A673 (cell line): Measurements from ENCODE around the gene ACSF3. TPM values are rescaled to one million over a fixed set of nuclear protein-coding genes. Genes with fewer than 3 reads are reported as not detected.
"Not testable (repeated sequence)": the region's sequence is repeated elsewhere in the genome, so short reads cannot be mapped to it uniquely, and the experiment has no call there.

Experiments used
- BruUV-seq: library from RNA; stranded (reverse); fragments of 400-500 nt; replicated peaks from 2 replicates; lab custom pipeline; 2021; lab: Mats Ljungman, UMichigan
- CTCF ChIA-PET: fragments of 300-600 bp; sonication (Branson Sonifier 250); formaldehyde crosslinking; loops from one replicate; lab custom pipeline; 2022; ENCODE audit warnings: antibody characterized with exemption; lab: Charles Lee
- POLR2A ChIA-PET: fragments of 300-600 bp; sonication (Branson Sonifier 250); formaldehyde crosslinking; loops from one replicate; lab custom pipeline; 2022; ENCODE audit warnings: antibody characterized with exemption; ENCODE audit not compliant: low non-redundant PET; lab: Charles Lee
- DNase-seq: peaks from one replicate; pipeline ENCODE4 v3.0.0-alpha.2; 2015; ENCODE audit warnings: low spot score
- H3K27ac ChIP-seq: fragments of 200-600 bp; sonication (generic); 2 replicates; pipeline ENCODE4 v1.5.1; 2016; ENCODE audit warnings: mixed run types, low read depth, mild to moderate bottlenecking, mixed read lengths, antibody characterized with exemption, low read length; ENCODE audit not compliant: poor library complexity, severe bottlenecking
- H3K27me3 ChIP-seq: fragments of 200-600 bp; sonication (generic); replicated peaks from 2 replicates; pipeline ENCODE4 v1.6.1; 2017; ENCODE audit warnings: mixed run types, low read depth, mild to moderate bottlenecking, mixed read lengths, antibody characterized with exemption, low read length; ENCODE audit not compliant: insufficient read depth, poor library complexity
- H3K36me3 ChIP-seq: fragments of 200-600 bp; sonication (generic); 2 replicates; pipeline ENCODE4 v1.6.1; 2016; ENCODE audit warnings: mixed run types, mild to moderate bottlenecking, mixed read lengths, antibody characterized with exemption, low read length; ENCODE audit not compliant: insufficient read depth, poor library complexity, severe bottlenecking
- H3K4me1 ChIP-seq: fragments of 200-600 bp; sonication (generic); 2 replicates; pipeline ENCODE4 v1.6.1; 2017; ENCODE audit warnings: mixed run types, mild to moderate bottlenecking, mixed read lengths, antibody characterized with exemption, low read length; ENCODE audit not compliant: insufficient read depth, poor library complexity, severe bottlenecking
- H3K4me3 ChIP-seq: fragments of 200-600 bp; sonication (generic); 2 replicates; pipeline ENCODE4 v1.5.1; 2016; ENCODE audit warnings: low read depth, mixed run types, mild to moderate bottlenecking, mixed read lengths, low read length; ENCODE audit not compliant: poor library complexity, severe bottlenecking
- H3K9me3 ChIP-seq: fragments of 200-600 bp; sonication (generic); 2 replicates; pipeline ENCODE4 v1.6.1; 2016; ENCODE audit warnings: mixed run types, low read depth, mild to moderate bottlenecking, mixed read lengths, antibody characterized with exemption, low read length; ENCODE audit not compliant: poor library complexity, severe bottlenecking
- CTCF ChIP-seq: fragments of 300-800, 200-600 bp; sonication (generic); conservative IDR thresholded peaks from 2 replicates; pipeline ENCODE4 v1.5.1; 2017; ENCODE audit warnings: low read depth, mild to moderate bottlenecking, antibody characterized with exemption, low read length, moderate library complexity, mixed read lengths
- EZH2 ChIP-seq: fragments of 200-600 bp; sonication (generic); IDR thresholded peaks from 2 replicates; pipeline ENCODE4 v1.6.1; 2017; ENCODE audit warnings: borderline replicate concordance, low read depth, mild to moderate bottlenecking, mixed read lengths, antibody characterized with exemption, low read length; ENCODE audit not compliant: poor library complexity, severe bottlenecking
- intact Hi-C: fragments of 100-400 bp; cut with micrococcal nuclease; formaldehyde crosslinking; loops from one replicate; pipeline ENCODE4 v1.10.0; 2022; ENCODE audit not compliant: unreplicated experiment
- total RNA-seq: library from RNA; stranded (reverse); gene quantifications from 2 replicates; pipeline ENCODE4 v1.2.3, GENCODE V29; 2021

The ACSF3 gene
- total RNA-seq, 1 experiment from 2014 or later, result 27.7 TPM

GRCh38 chr16:89067677-89068443 is 25.8 kb upstream of the ACSF3 start:
- H3K4me3 ChIP-seq, result no peak overlapping the region
- H3K27me3 ChIP-seq, result no peaks in the 10 kb centered on the region
- ChIA-PET POLR2A (no interaction called here), CTCF (no interaction called here)
- no TSS peak for BruUV-seq
- intact Hi-C loops, result no loop called here
- no peaks in the 10 kb centered on the region for H3K9me3 ChIP-seq
- no peak for TF ChIP-seq CTCF
- no peak for TF ChIP-seq EZH2
- no peak overlapping the region for H3K27ac ChIP-seq
- DNase-seq, result no peak
- H3K36me3 ChIP-seq, result no peaks in the 10 kb centered on the region
- H3K4me1 ChIP-seq, result peaks cover 9% of the 10 kb centered on the region

- POLR2A ChIA-PET, H3K27ac ChIP-seq, BruUV-seq, H3K27me3 ChIP-seq, CTCF ChIA-PET, DNase-seq, H3K36me3 ChIP-seq, intact Hi-C loops, H3K4me1 ChIP-seq, H3K4me3 ChIP-seq, H3K9me3 ChIP-seq: not testable (repeated sequence)
These were observed 24.6 kb upstream of the ACSF3 start for GRCh38 chr16:89068814-89069616.

- Histone ChIP-seq H3K9me3 (peaks cover 10% of the 10 kb centered on the region), H3K27me3 (no peaks in the 10 kb centered on the region), H3K4me3 (no peak overlapping the region), H3K36me3 (no peaks in the 10 kb centered on the region), H3K27ac (no peak overlapping the region), H3K4me1 (peaks cover 9% of the 10 kb centered on the region)
- BruUV-seq, result no TSS peak
- POLR2A ChIA-PET, result no interaction called here
- no peak for DNase-seq
- intact Hi-C loops, result no loop called here
- CTCF ChIA-PET, result no interaction called here
- TF ChIP-seq EZH2, result no peak
- TF ChIP-seq CTCF, result no peak
These were observed 23.7 kb upstream of the ACSF3 start for GRCh38 chr16:89069920-89070319.
